DND-41 (cell line): ENCODE results near the gene MBOAT7.

Experiments
- ATAC-seq: fragments of 200-7000 bp; cut with Tn5 transposase; 3 replicates; pipeline ENCODE4 v1.9.1; 2021; ENCODE audit warnings: low read depth; ENCODE audit not compliant: insufficient read depth
- DNase-seq: peaks from one replicate; pipeline ENCODE4 v3.0.0-alpha.2; 2020
- H2AFZ ChIP-seq: 2 replicates; pipeline ENCODE4 v1.6.0; 2012; ENCODE audit warnings: low read depth, low read length
- H3K27ac ChIP-seq: 2 replicates; pipeline ENCODE4 v1.5.1; 2012; ENCODE audit warnings: low read length, inconsistent platforms
- H3K27me3 ChIP-seq: fragments of 200-600 bp; sonication (generic); 2 replicates; pipeline ENCODE4 v1.6.0; 2012; ENCODE audit warnings: low read length, mild to moderate bottlenecking, inconsistent platforms; ENCODE audit not compliant: insufficient read depth, poor library complexity
- H3K36me3 ChIP-seq: 2 replicates; pipeline ENCODE4 v1.5.1; 2012; ENCODE audit warnings: low read length, inconsistent platforms; ENCODE audit not compliant: insufficient read depth
- H3K4me1 ChIP-seq: 2 replicates; pipeline ENCODE4 v1.5.1; 2012; ENCODE audit warnings: mild to moderate bottlenecking, low read length; ENCODE audit not compliant: insufficient read depth
- H3K4me2 ChIP-seq: 2 replicates; pipeline ENCODE4 v1.6.0; 2012; ENCODE audit warnings: mild to moderate bottlenecking, moderate library complexity, low read length, inconsistent platforms; ENCODE audit not compliant: insufficient read depth
- H3K4me3 ChIP-seq, 2 experiments: fragments of 200-600 bp in 1 of 2; shearing (Covaris generic) in 1 of 2; 2 replicates each; pipeline ENCODE4 v1.5.1; 2012 to 2016; ENCODE audit warnings: inconsistent platforms in 2 of 2, low read length in 2 of 2, mild to moderate bottlenecking in 2 of 2, low read depth in 1 of 2, moderate library complexity in 1 of 2
- H3K79me2 ChIP-seq: 2 replicates; pipeline ENCODE4 v1.6.0; 2012; ENCODE audit warnings: low read length, inconsistent platforms; ENCODE audit not compliant: insufficient read depth
- H3K9ac ChIP-seq: 2 replicates; pipeline ENCODE4 v1.6.0; 2012; ENCODE audit warnings: low read depth, mild to moderate bottlenecking, inconsistent platforms, low read length, moderate library complexity
- H3K9me3 ChIP-seq: 2 replicates; pipeline ENCODE4 v1.5.1; 2012; ENCODE audit warnings: low read length, moderate library complexity, mild to moderate bottlenecking, inconsistent platforms; ENCODE audit not compliant: insufficient read depth, severe bottlenecking
- H4K20me1 ChIP-seq: 2 replicates; pipeline ENCODE4 v1.6.0; 2012; ENCODE audit warnings: low read length; ENCODE audit not compliant: insufficient read depth
- EZH2 ChIP-seq: IDR thresholded peaks from 3 replicates; pipeline ENCODE4 v1.6.1; 2012; ENCODE audit warnings: borderline replicate concordance, low read depth, mild to moderate bottlenecking, moderate library complexity, low read length, inconsistent platforms; ENCODE audit not compliant: severe bottlenecking
- TF ChIP-seq, protein P1 (sequence below): IDR thresholded peaks from 2 replicates; pipeline ENCODE4 v1.5.1; 2012; ENCODE audit warnings: borderline replicate concordance, low read length, moderate library complexity, mild to moderate bottlenecking; ENCODE audit not compliant: poor library complexity, severe bottlenecking; ENCODE audit errors: extremely low read depth

MBOAT7 gene

DNA sequence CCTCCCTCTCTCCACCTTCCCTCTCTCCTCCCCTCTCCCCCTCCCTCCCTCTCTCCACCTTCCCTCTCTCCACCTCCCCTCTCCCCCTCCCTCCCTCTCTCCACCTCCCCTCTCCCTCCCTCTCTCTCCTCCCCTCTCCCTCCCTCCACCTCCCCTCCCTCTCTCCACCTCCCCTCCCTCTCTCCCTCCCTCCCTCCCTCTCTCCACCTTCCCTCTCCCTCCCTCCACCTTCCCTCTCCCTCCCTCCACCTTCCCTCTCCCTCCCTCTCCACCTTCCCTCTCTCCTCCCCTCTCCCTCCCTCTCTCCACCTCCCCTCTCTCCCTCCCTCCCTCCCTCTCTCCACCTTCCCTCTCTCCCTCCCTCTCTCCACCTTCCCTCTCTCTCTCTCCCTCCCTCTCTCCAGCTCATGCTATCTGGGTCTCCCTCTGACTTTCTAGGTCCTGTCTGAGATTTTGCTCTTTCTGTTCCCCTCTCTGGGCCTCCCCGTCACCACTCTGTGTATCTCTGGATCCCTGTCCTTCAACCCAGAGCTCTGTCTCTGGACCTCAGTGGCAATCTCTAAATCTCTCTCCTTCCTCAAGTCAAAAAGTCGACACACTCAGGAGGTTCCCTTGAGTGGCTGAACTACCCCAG lies 55.3 kb downstream of the MBOAT7 start:
- H3K4me3 ChIP-seq, result no peak overlapping the region
- H3K27ac ChIP-seq, result no peak overlapping the region
- no peaks in the 10 kb centered on the region for H3K9me3 ChIP-seq
- DNase-seq (no peak), ATAC-seq (no peak)
- no peak overlapping the region for H2AFZ ChIP-seq
- peaks cover 21% of the 10 kb centered on the region for H4K20me1 ChIP-seq
- H3K9ac ChIP-seq, result no peak overlapping the region
- H3K27me3 ChIP-seq, result no peaks in the 10 kb centered on the region
- H3K36me3 ChIP-seq, result peaks cover 32% of the 10 kb centered on the region
- TF ChIP-seq, protein P1, sequence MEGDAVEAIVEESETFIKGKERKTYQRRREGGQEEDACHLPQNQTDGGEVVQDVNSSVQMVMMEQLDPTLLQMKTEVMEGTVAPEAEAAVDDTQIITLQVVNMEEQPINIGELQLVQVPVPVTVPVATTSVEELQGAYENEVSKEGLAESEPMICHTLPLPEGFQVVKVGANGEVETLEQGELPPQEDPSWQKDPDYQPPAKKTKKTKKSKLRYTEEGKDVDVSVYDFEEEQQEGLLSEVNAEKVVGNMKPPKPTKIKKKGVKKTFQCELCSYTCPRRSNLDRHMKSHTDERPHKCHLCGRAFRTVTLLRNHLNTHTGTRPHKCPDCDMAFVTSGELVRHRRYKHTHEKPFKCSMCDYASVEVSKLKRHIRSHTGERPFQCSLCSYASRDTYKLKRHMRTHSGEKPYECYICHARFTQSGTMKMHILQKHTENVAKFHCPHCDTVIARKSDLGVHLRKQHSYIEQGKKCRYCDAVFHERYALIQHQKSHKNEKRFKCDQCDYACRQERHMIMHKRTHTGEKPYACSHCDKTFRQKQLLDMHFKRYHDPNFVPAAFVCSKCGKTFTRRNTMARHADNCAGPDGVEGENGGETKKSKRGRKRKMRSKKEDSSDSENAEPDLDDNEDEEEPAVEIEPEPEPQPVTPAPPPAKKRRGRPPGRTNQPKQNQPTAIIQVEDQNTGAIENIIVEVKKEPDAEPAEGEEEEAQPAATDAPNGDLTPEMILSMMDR, result no peak
- no peak for TF ChIP-seq EZH2
- no peak overlapping the region for H3K4me2 ChIP-seq
- peaks cover 15% of the 10 kb centered on the region for H3K79me2 ChIP-seq
- H3K4me1 ChIP-seq, result peaks cover 21% of the 10 kb centered on the region

DNA sequence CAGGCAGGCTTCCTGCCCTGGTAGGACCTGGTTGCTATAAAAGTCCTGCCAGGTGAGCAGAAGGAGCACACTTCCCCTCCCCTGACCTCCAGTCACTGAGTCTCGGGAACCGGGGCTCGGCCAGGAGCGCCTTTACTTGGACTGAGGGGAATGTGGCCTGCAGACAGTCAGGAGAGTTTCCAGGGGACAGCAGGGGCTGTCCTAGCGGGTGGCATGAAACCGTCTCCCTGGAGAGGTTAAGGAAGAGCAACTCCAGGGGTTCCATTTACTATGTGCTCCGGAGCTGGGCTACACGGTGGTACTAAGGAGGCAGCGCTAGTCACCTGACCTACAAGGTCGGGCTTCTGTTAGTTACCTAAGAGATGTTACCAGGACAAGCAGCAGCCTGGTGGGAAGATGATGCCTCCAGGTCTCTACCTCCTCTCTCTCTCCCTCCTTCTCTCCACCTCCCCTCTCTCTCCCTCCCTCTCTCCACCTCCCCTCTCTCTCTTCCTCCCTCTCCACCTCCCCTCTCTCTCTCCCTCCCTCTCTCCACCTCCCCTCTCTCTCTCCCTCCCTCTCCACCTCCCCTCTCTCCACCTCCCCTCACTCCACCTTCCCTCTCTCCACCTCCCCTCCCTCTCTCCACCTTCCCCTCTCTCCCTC lies 55.9 kb downstream of the MBOAT7 start:
- H3K79me2 ChIP-seq, result peaks cover 8% of the 10 kb centered on the region
- TF ChIP-seq, protein P1, result no peak
- no peak for TF ChIP-seq EZH2
- DNase-seq (no peak), ATAC-seq (no peak)
- H2AFZ ChIP-seq, result no peak overlapping the region
- H3K27me3 ChIP-seq, result no peaks in the 10 kb centered on the region
- H3K4me1 ChIP-seq, result peaks cover 14% of the 10 kb centered on the region
- no peak overlapping the region for H3K27ac ChIP-seq
- H3K9ac ChIP-seq, result no peak overlapping the region
- no peak overlapping the region for H3K4me3 ChIP-seq
- H3K4me2 ChIP-seq, result no peak overlapping the region
- H3K9me3 ChIP-seq, result no peaks in the 10 kb centered on the region
- peaks cover 17% of the 10 kb centered on the region for H4K20me1 ChIP-seq
- peaks cover 32% of the 10 kb centered on the region for H3K36me3 ChIP-seq

DNA sequence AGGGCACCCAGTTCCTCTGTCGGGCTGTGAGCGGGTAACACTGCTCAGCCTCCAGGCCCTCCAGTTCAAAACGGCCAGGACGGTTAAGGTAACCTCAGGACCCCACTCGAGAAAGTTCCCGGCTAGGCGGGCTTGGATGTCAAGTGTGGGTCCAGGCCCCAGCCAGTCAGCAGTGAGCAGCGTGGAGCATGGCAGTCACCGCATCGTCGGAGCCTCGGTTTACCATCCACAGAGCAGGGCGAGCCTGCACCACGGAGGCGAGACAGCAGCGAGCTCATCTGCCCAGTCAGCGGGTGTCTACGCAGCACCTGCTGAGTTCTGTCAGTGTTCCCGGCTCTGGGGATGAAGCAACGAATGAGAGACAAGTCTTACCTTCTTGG lies 59.8 kb downstream of the MBOAT7 start:
- no peak overlapping the region for H3K4me2 ChIP-seq
- DNase-seq (no peak), ATAC-seq (no peak)
- no peak overlapping the region for H3K9ac ChIP-seq
- H3K36me3 ChIP-seq, result peaks cover 65% of the 10 kb centered on the region
- TF ChIP-seq EZH2, result no peak
- TF ChIP-seq, protein P1, result no peak
- no peak overlapping the region for H3K27ac ChIP-seq
- H3K79me2 ChIP-seq, result no peaks in the 10 kb centered on the region
- no peak overlapping the region for H3K4me3 ChIP-seq
- no peaks in the 10 kb centered on the region for H3K27me3 ChIP-seq
- H3K4me1 ChIP-seq, result no peaks in the 10 kb centered on the region
- H3K9me3 ChIP-seq, result no peaks in the 10 kb centered on the region
- H4K20me1 ChIP-seq, result peaks cover 18% of the 10 kb centered on the region
- no peak overlapping the region for H2AFZ ChIP-seq
